Measurements from ENCODE around the gene NFAT5.

GRCh38 chr16:69613378-69614154 is 47.8 kb downstream of the NFAT5 start:
- TF ChIP-seq EZH2 (IDR thresholded peaks at IDR 0.05; ENCODE audit: borderline replicate concordance, low read depth, low read length, poor library complexity, severe bottlenecking) (no peak), CTCF (conservative IDR thresholded peaks at IDR 0.05; ENCODE audit: low read depth, low read length) (no peak)

Measured in A673 (cell line).